SK-N-MC (cell line): ENCODE measurements around the gene CENPO.

Experiments used
- FOXP2 ChIP-seq: optimal IDR thresholded peaks from 2 replicates; pipeline ENCODE3; 2011; ENCODE audit warnings: mild to moderate bottlenecking, moderate library complexity; ENCODE audit not compliant: insufficient read depth; ENCODE audit errors: extremely low read length, control extremely low read depth
- POLR2AphosphoS5 ChIP-seq: IDR thresholded peaks from 2 replicates; pipeline ENCODE4 v1.6.1; 2012; ENCODE audit warnings: mild to moderate bottlenecking, low read depth, low read length, borderline replicate concordance

- TF ChIP-seq POLR2AphosphoS5 (no peak), FOXP2 (no peak)
These were observed 23.7 kb downstream of the CENPO start for GRCh38 chr2:24816884-24817283.
